Mucosa of rectum (tissue), 2 donors: ENCODE results near the gene BATF2.
A peak's percentile ranks its signal among the peaks of the same experiment; 100 is the strongest.

Source experiments
- H3K27ac ChIP-seq, 2 donors: one replicate each; pipeline ENCODE4 v1.7.0; 2013; ENCODE audit warnings: inconsistent platforms in 2 of 2, low read depth in 2 of 2, low read length in 2 of 2
- H3K27me3 ChIP-seq, 2 donors: one replicate each; pipeline ENCODE4 v1.7.0; 2013; ENCODE audit warnings: low read length in 2 of 2; ENCODE audit not compliant: control insufficient read depth in 2 of 2, insufficient read depth in 2 of 2
- H3K36me3 ChIP-seq, 2 donors: one replicate each; pipeline ENCODE4 v1.7.0; 2013; ENCODE audit warnings: low read length in 2 of 2; ENCODE audit not compliant: control insufficient read depth in 2 of 2, insufficient read depth in 2 of 2
- H3K4me1 ChIP-seq, 2 donors: one replicate each; pipeline ENCODE4 v1.7.0; 2013; ENCODE audit warnings: low read length in 2 of 2, mild to moderate bottlenecking in 1 of 2; ENCODE audit not compliant: control insufficient read depth in 2 of 2, insufficient read depth in 2 of 2
- H3K4me3 ChIP-seq, 2 donors: one replicate each; pipeline ENCODE4 v1.7.0; 2013; ENCODE audit warnings: low read length in 2 of 2
- H3K9ac ChIP-seq, 2 donors: one replicate each; pipeline ENCODE4 v1.7.0; 2013; ENCODE audit warnings: low read length in 2 of 2, low read depth in 1 of 2, mild to moderate bottlenecking in 1 of 2
- H3K9me3 ChIP-seq, 2 donors: one replicate each; pipeline ENCODE4 v1.7.0; 2013; ENCODE audit warnings: low read length in 2 of 2; ENCODE audit not compliant: control insufficient read depth in 2 of 2
- donor health status: healthy.
- donor health status: Normal muscosa, but diverticular disease.

BATF2 gene

GRCh38 chr11:64971421-64972233 is 25.1 kb downstream of the BATF2 start, which contains the start of gene MAJIN:
MAJIN (minus strand) TSS chr11:64972108; CDS start chr11:64959405, 12,703 bp downstream.
- Histone ChIP-seq H3K4me3 (peak within 1 kb of the TSS; percentile 26 to 68), H3K27ac (peak within 1 kb of the TSS; percentile 56 to 81), H3K9ac (peak within 1 kb of the TSS; percentile 41 to 52)

GRCh38 chr11:64970731-64971151 is 26.0 kb downstream of the BATF2 start:
- Histone ChIP-seq H3K36me3 (no peaks in the 10 kb centered on the region), H3K27ac (peak overlapping the region; percentile 56 to 81), H3K4me3 (no peak overlapping the region), H3K4me1 (peaks cover 11 to 18% of the 10 kb centered on the region in 2 donors), H3K9me3 (no peaks in the 10 kb centered on the region), H3K27me3 (no peaks in the 10 kb centered on the region), H3K9ac (peak overlapping the region in 1 of 2 donors; percentile 6)

More at GRCh38 chr11:64971421-64972233, 25.1 kb downstream of the BATF2 start, which contains the start of gene MAJIN:
- Histone ChIP-seq H3K36me3 (no peaks in the 10 kb centered on the region), H3K9me3 (no peaks in the 10 kb centered on the region), H3K4me1 (peaks cover 11 to 18% of the 10 kb centered on the region in 2 donors), H3K27me3 (no peaks in the 10 kb centered on the region)

- Histone ChIP-seq H3K4me1 (peaks cover 11 to 18% of the 10 kb centered on the region in 2 donors), H3K27ac (peak overlapping the region; percentile 81 to 85), H3K27me3 (no peaks in the 10 kb centered on the region), H3K9me3 (no peaks in the 10 kb centered on the region), H3K9ac (peak overlapping the region; percentile 26 to 55), H3K36me3 (no peaks in the 10 kb centered on the region), H3K4me3 (no peak overlapping the region)
These were observed 27.6 kb downstream of the BATF2 start for GRCh38 chr11:64969209-64969608.

- Histone ChIP-seq H3K27me3 (no peaks in the 10 kb centered on the region), H3K27ac (no peak overlapping the region), H3K9ac (no peak overlapping the region), H3K4me3 (no peak overlapping the region), H3K9me3 (no peaks in the 10 kb centered on the region), H3K36me3 (no peaks in the 10 kb centered on the region), H3K4me1 (peaks cover 11 to 18% of the 10 kb centered on the region in 2 donors)
These were observed 29.4 kb downstream of the BATF2 start for GRCh38 chr11:64967375-64967774.

GRCh38 chr11:64963072-64963631 is 33.6 kb downstream of the BATF2 start:
- no peak overlapping the region for H3K4me3 ChIP-seq
- no peaks in the 10 kb centered on the region for H3K27me3 ChIP-seq
- no peaks in the 10 kb centered on the region for H3K36me3 ChIP-seq
- no peak overlapping the region for H3K27ac ChIP-seq
- H3K4me1 ChIP-seq = no peaks in the 10 kb centered on the region
- no peaks in the 10 kb centered on the region for H3K9me3 ChIP-seq
- H3K9ac ChIP-seq = no peak overlapping the region

- Histone ChIP-seq H3K9me3 (no peaks in the 10 kb centered on the region), H3K36me3 (no peaks in the 10 kb centered on the region), H3K4me1 (no peaks in the 10 kb centered on the region), H3K9ac (no peak overlapping the region), H3K27ac (no peak overlapping the region), H3K27me3 (no peaks in the 10 kb centered on the region), H3K4me3 (no peak overlapping the region)
These were observed 36.1 kb downstream of the BATF2 start for GRCh38 chr11:64960719-64961118.

- Histone ChIP-seq H3K9ac (no peak overlapping the region), H3K27ac (no peak overlapping the region), H3K36me3 (no peaks in the 10 kb centered on the region), H3K9me3 (no peaks in the 10 kb centered on the region), H3K4me1 (no peaks in the 10 kb centered on the region), H3K4me3 (no peak overlapping the region), H3K27me3 (no peaks in the 10 kb centered on the region)
These were observed 37.3 kb downstream of the BATF2 start for GRCh38 chr11:64959498-64959897.

- no peaks in the 10 kb centered on the region for H3K9me3 ChIP-seq
- H3K4me1 ChIP-seq = no peaks in the 10 kb centered on the region
- no peak overlapping the region for H3K27ac ChIP-seq
- no peak overlapping the region for H3K4me3 ChIP-seq
- H3K27me3 ChIP-seq = no peaks in the 10 kb centered on the region
- no peak overlapping the region for H3K9ac ChIP-seq
- H3K36me3 ChIP-seq = no peaks in the 10 kb centered on the region
These were observed 42.6 kb downstream of the BATF2 start for GRCh38 chr11:64954201-64954600.

GRCh38 chr11:64951529-64951928 is 45.2 kb downstream of the BATF2 start:
- Histone ChIP-seq H3K27me3 (no peaks in the 10 kb centered on the region), H3K27ac (no peak overlapping the region), H3K4me3 (no peak overlapping the region)

GRCh38 chr11:64947208-64947814 is 49.5 kb downstream of the BATF2 start:
- H3K9ac ChIP-seq = no peak overlapping the region
- H3K27me3 ChIP-seq = no peaks in the 10 kb centered on the region
- H3K36me3 ChIP-seq = no peaks in the 10 kb centered on the region
- H3K4me3 ChIP-seq = no peak overlapping the region
- no peaks in the 10 kb centered on the region for H3K4me1 ChIP-seq
- H3K9me3 ChIP-seq = no peaks in the 10 kb centered on the region
- H3K27ac ChIP-seq = no peak overlapping the region

More at GRCh38 chr11:64951529-64951928, 45.2 kb downstream of the BATF2 start:
- no peaks in the 10 kb centered on the region for H3K9me3 ChIP-seq
- H3K9ac ChIP-seq = no peak overlapping the region
- H3K36me3 ChIP-seq = no peaks in the 10 kb centered on the region
- H3K4me1 ChIP-seq = no peaks in the 10 kb centered on the region
